ENCODE measurements around the gene HAND2.

Gene HAND2

DNA sequence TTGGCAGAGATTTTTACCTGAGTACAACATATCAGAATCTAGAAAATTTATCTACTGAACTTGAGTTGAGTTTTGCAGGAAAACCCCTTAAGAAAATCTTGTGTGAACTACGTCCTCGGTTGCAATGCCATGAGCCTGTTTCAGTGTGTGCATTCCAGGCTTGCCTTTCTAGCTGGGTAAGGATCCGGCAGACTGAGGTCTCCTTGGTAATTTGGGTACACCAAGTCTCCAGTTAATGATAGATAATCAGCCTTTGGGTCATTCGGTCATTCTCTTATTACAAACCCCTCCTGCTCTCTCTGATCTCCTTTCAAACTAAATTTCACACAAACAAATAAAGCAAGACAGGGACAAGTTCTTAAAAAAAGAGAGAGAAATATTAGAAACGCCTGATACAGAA, 5.9 kb upstream of the HAND2 start:
- DNase-seq (ENCODE audit: low read depth in 2 of 2), result no peak

GRCh38 chr4:173535165-173535902, 5.3 kb upstream of the HAND2 start:
- DNase-seq (ENCODE audit: low read depth in 2 of 2), result no peak

GRCh38 chr4:173534434-173534833, 4.4 kb upstream of the HAND2 start:
- DNase-seq (ENCODE audit: low read depth in 2 of 2), result no peak

DNA sequence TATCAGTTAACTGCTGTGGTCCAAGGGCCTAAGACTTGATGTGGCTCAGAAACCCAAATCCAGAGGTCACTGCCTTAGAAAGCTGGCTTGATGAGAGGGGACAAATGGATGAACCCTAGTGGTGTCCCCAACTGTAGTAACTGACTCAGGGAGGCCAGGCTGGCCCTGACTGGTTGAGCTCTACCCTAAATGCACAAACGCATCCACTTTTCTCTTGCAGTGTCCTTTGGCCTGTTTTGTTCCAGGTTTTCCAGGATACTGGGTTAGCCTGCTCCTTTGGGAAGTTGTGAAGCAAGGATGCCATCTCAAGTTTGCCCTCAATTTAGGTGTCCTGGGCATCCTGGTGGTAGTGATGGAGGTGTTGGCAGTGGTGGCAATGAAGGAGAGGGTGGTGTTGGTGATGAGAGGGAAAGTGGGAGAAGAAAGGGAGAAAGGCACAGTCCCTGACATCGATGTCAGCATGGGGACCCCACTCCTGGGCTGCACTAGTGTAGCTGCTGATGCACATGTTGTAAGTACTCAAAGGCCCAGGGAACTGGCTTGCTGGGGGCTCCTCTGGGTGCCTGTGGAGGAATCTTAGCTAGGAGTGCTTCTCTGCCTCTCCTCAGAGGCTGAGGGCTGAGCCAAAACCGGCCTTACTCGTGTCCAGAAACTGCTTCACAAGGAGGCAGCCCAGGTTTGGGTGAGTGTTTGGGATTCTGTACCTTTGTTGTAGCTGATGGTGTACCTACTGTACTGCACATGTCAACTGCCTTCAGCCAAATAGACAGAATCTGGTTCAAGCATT, 2.9 kb upstream of the HAND2 start:
- DNase-seq (ENCODE audit: low read depth in 2 of 2), result no peak

GRCh38 chr4:173531086-173531965, 1.3 kb upstream of the HAND2 start:
- DNase-seq (ENCODE audit: low read depth in 2 of 2), result no peak

DNA sequence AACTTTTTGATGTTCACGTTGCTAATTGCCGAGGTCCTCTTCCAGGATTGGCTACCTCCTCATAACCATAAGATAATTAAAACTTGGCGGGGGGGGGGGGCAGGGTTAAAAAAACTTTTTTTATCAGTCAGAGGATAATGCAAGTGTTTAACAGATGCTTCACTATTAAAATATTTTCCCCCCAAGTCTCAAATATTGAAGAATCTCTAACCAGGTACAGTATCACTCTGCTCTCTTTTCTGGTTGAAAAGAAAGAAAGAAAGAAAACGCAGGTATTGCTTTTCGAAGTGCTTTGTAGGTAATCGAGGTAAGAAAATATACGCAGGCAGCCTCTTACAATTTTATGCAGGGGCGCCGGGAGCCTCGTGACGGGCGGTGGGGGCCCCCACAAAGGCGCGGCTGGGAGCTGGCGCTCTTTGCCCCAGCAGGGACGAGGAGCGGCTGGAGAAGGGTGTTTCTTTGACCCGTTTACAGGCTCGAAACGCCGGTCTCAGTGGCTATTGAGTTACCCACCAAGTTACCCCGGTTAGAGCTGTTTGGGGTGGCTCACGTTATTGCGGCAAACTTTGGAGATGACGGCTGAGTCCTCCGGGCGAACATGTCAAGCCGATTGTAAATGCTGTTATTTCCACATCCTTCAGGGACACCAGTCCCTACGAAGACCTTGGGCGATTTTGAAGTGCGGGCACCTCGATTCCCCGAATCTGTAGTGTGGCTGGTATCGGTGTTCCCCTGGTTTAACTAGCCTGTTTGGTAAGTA, 477 bp upstream of the HAND2 start:
- no peak for DNase-seq (ENCODE audit: low read depth in 2 of 2)

DNA sequence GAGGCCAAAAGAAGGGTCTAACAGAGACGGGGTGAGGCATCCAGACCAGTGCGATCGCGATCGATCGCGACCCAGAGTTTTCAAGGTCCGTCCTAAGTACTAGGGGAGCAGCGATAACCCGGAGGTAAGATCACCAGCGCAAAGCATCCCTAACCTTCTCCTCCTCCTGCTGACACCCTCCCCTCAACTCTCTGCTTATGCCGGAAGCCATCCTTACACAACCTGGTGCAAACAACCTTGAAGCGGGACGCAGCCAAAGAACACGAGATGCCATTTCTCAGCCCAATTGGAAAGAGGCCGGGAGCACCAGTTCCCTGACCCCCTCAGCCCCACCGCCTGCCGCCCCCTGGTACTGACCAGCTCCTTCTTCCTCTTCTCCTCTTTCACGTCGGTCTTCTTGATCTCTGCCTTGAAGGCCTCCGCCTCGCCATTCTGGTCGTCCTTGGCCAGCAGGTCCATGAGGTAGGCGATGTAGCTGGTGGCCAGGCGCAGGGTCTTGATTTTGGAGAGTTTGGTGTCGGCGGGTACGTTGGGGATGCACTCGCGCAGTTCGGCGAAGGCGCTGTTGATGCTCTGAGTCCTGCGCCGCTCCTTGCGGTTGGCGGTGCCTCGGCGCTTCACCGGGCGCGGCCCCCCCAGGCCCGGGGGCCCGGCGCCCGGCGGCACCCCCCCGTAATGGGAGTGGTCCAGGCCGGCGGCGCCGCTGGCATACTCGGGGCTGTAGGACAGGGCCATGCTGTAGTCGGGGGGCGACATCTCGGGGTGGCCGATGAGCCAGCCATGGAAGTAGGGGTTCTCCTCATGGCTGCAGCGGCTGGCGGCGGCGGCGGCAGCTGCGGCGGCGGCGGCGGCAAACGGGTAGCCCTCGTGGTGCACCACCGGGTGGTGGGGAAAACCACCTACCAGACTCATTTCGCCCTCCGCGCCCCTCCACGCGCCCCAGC, 1.4 kb downstream of the HAND2 start:
- no peak for DNase-seq (ENCODE audit: low read depth in 2 of 2)

DNA sequence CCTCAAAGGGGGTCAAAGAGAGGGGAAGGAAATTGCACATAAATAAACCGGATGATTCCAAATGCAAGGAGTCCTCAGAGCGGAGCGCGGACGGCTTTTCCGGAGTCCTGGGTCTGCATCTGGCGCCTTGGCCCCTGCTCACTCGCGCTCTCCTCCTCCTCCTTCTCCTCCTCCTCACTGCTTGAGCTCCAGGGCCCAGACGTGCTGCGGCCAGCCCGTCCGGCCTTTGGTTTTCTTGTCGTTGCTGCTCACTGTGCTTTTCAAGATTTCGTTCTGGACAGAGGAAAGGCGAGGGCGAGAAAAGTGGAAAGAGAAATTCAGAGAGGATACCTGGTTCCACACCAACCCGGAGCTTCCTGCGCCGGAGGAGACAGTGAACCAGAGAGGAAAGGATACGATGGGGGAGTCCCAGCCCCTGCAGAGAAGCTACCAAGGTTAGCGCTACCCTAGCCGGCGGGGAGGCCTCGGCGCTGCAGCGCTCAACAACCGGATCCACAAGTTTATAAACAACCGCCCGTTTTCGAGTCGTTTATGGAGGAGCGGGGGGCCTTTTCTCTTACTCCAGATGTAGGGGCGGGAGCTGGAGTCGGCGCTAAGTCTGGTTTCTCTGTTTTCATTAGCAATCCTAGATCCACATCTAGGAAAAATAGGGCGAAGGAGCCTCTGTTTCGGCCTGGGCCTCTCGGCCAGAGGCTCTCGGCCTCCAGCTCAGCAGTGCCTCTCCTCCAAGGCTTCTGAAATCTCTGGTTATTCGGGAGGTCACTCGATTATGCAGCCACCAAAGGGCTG, 2.7 kb downstream of the HAND2 start:
- no peak for DNase-seq (ENCODE audit: low read depth in 2 of 2)

DNA sequence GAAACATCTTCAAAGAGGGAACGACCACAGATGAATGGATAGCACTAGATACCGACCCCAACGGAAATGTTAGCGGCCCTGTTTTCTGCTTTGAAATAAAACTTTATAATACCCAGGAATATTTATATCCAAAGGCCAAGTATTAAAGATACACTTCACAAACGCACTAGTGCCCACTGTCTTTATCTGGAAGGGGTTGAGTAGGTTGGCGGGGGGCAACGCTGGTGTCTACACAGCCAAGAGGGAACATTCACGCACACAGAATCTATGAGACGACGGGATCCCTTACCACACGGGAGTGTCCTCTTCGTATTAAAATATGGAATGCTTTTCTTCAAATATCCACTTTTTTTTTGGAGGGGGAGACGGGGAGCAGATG, 3.3 kb downstream of the HAND2 start:
- no peak for DNase-seq (ENCODE audit: low read depth in 2 of 2)

- DNase-seq (ENCODE audit: low read depth in 2 of 2), result no peak
These were observed 4.0 kb downstream of the HAND2 start for GRCh38 chr4:173526027-173526482.

DNA sequence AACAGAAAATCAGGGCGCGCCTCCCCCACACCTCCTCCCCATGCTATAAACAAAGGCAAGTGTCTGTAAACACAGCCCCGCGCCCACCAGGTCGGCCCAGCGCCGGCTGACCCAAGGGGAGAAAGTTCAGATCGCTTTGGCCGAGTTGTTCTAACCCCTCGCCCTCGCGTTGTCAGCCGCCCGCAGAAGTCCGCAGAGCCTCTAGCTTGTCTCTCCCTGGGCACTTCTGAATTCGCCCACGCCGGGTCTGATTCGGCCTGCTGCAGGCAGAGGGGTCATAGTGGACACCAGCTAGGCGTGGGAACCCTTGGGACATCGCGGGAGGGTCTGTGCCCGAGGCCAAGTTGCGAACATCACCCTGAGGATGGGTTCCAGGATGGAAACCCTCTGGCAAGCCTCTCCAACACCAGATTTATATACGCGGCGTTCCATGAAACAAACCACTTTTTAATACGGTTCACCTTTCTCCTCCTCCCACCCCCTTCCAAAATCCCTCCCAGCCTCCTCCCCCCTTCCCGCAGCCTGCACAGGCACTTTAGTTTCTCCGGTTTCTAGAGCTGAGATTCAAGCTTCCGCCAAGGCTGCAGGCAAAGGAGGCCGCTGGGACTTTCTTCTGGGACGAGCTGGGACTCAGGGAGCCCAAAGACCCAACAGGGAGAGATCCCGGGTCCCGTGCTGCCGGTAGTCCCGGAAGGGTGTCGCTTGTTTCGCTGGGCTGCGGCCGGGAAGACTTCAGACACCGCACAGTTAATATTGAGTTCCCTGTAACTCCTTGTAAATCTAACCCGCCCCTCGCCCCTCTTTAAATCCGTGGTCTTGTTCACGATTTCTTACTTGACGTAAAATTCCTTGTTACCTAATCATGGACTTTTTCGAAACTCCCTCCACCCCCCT, 4.7 kb downstream of the HAND2 start:
- no peak for DNase-seq (ENCODE audit: low read depth in 2 of 2)

GRCh38 chr4:173524218-173525117, 5.6 kb downstream of the HAND2 start:
- DNase-seq (ENCODE audit: low read depth in 2 of 2), result no peak

DNA sequence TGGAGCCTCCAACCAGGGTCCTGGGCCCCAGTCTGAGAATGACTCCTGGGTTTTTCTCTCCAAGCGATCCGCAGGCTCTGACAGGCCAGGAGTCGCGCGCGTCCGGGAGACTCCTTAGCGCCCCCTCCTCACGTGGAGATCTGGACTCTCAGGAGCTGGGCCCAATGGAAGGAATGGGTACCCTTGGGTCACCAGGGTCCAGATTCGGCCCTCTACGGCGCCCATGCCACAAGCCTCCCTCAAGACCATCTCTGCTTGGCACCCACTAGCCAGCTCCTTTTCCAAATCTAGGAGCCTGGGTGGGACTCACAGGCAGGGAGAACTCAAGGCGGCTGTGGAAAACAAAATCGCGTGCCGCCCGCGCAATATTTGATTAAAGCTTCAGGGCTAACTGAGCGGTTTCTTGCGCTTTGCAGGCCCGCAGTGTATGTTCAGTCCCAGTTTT, 7.1 kb downstream of the HAND2 start:
- no peak for DNase-seq (ENCODE audit: low read depth in 2 of 2)

GRCh38 chr4:173522160-173522950, 7.7 kb downstream of the HAND2 start:
- DNase-seq (ENCODE audit: low read depth in 2 of 2), result peak; percentile 73 to 74

DNA sequence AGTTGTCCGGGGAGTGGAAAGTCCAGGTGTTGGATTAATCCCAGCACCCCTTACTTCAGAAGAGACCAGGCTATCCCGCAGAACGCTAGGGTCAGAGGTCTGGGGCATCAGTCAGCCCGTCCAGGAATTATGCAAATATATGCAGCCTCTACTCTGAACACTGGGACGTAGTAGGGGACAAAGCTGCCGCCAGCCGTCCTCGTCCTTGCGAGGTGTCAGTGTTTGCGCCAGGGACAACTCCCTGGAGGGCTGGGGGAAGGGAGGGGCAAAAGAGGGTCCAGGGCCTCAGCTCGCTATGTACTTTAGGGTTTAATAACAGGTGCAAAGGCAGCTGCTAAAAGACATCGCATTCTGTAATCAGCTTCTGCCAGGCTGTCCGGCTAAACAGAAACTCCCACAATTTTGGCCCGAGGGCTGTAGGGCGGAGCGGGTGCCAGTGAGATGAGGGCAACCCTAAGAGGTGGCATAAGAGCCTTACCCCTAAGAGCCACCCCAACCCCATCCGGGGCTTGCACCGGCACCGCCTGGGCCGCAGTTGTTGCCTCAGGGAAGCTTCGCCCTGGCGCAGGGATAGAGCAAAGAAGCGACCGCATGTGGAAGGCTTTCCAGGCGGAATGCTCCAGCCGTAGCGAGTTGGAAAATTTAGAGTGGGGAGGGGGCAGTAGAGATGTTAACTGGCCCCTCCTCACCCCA, 8.4 kb downstream of the HAND2 start:
- no peak for DNase-seq (ENCODE audit: low read depth in 2 of 2)

GRCh38 chr4:173520921-173521466, 9.0 kb downstream of the HAND2 start:
- DNase-seq (ENCODE audit: low read depth in 2 of 2), result no peak
